Stimulated activated CD4-positive, alpha-beta T cell treated with anti-CD3 and anti-CD28 coated beads, TNF-alpha, amount 100 ng/mL, for 24 hours (primary cell): ENCODE results near the gene SLC9A3.
"Not testable (repeated sequence)": the region's sequence is repeated elsewhere in the genome, so short reads cannot be mapped to it uniquely, and the experiment has no call there.

ENCODE experiments used
- DNase-seq, 3 experiments: peaks; one replicate each; pipeline ENCODE4 v3.0.0-alpha.2; 2020; ENCODE audit warnings: low read depth in 3 of 3

Gene SLC9A3

DNA sequence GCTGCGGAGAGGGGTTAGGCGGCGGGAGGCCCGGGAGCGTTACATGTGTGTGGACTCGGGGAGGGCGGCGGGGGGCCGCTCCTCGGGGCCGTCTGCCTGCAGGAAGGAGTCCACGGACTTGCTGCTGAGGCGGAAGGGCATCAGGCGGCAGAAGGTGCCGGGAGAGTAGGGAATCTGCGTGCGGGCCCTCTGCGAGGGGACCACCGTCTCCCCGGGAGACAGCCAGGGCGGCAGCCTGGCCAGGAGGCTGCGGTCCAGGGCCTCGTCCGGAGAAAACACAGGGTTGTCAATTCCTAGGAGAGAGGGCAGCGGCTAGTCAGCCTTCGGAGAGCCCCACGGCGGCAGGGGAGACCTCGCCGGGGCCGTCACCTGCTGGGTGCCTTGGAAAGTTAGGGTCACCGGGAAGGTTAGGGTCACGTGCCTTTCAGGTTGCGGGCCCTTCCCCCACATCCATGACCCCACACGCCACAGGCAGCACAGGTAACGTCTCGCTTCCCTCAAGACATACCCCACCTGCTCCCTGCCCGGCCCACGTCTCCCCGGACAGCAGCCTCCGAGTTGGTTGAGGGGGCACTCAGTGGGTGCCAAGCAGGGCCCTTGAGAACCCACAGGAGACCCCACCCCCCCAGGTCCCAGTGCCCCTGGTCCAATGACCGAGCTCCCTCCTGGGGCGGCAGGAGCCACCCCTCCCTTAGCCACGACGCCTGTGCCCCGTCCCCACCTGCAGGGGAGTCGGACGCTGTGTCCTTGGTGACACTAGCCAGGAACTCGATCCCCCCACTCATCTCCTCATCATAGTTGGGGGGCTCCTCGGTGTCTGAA is 49.2 kb downstream of the SLC9A3 start:
- no peak for DNase-seq

DNA sequence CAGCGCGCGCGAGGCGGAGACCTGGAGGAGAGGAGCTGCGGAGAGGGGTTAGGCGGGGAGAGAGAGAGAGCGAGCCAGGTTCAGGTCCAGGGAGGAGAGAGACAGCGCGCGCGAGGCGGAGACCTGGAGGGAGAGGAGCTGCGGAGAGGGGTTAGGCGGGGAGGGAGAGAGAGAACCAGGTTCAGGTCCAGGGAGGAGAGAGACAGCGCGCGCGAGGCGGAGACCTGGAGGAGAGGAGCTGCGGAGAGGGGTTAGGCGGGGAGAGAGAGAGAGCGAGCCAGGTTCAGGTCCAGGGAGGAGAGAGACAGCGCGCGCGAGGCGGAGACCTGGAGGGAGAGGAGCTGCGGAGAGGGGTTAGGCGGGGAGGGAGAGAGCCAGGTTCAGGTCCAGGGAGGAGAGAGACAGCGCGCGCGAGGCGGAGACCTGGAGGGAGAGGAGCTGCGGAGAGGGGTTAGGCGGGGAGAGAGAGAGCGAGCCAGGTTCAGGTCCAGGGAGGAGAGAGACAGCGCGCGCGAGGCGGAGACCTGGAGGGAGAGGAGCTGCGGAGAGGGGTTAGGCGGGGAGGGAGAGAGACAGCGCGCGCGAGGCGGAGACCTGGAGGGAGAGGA is 49.9 kb downstream of the SLC9A3 start:
- DNase-seq = not testable (repeated sequence)

DNA sequence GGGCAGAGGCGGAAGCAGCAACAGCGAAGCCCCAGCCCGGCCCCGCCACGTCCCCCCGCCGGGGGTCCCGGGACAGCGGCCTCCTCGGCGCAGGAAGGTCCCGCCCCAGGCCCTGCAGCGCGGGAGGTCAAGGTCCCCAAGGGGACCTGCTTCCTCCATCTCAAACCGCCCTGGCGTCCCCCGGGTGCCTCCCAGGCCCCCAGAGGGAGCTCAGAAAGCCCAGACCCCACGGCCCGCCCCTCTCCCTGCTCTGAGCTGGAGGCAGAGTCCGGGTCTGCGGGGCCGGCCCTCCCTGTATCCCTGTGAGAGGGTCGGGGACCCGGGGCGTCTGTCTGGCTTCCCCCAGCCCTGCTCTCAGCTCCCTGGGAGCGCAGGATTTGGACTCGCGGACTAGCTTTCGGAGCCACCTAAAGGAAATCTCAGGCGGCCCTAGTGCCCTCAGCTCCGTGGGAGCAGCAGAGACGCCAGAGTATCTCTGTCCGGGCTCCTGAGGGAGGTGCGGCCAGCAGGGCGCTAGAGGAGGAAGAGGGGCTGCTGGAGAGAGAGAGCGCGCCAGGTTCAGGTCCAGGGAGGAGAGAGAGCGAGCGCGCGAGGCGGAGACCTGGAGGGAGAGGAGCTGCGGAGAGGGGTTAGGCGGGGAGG is 50.6 kb downstream of the SLC9A3 start:
- peak in 1 of 3 experiments; percentile 32 for DNase-seq

DNA sequence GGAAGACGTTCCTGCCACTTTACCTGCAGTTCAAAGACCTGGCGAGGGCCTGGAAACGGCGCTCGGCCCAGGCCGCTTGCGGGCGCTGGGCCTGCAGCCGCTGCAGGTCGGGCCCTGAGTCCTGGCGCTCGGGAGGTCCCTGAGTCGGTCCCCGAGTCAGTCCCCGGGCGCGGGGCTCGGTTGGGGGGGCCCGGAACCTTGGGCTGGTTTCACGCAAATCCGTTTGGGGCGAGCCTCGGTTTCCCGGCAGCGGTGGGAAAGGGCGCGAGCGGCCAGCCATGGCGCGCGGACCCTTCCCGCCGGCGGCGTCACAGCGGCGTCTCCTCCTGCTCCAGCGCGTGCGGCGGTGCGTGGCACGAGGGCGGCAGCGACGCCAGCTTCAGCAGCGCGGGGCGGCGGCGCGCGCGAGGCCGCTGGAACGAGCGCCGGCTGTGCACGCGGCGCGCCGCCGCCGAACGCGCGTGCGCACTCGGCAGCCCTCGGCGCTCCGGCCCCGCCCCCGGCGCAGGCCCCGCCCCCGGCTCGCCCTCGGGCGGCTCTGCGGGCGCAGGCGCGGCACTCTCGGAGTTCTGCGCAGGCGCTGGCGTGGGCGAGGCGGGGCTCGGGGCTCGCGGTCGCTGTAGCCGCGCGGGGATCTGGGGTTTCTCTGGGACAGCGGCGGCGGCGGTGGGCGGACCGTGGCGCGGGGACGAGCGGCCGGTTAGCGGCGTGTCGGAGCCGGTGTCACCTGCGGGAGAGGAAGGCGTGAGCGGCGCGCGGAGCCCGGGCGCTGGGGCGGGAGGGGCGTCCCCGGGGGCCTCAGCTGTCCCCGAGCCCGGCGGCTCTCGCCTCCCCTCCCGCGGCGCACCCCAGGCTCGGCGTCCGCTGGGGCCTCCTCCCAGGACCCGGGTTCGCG is 51.3 kb downstream of the SLC9A3 start:
- peak; percentile 77 to 88 (median 86) for DNase-seq

DNA sequence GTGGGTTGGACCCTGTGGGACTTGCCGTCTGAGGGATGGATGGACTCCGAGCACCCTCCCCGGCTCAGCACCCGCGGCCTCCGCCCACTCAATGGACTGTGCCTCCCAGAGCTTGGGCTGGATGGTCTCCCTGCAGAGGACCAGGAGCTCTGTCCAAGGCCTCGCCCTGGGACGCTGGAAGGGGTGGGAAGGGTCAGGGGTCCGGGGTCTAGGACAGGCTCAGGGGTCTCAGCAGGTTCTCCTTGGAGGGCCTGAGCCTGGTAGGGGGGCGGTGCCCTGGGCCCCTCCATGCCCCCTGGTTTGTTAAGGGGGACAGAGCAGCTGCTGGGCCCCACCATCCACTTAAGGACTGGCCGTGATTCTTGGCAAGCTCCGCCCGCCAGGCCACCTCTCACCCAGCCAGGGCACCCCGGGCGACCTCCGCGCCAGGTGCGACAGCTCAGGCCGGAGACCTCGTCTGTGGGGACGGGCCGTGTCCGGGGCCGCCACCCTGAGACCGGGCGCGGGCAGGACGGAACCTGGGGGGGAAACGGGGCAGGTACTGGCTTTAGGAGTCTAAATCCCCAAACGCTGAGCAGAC is 52.1 kb downstream of the SLC9A3 start:
- no peak for DNase-seq

DNA sequence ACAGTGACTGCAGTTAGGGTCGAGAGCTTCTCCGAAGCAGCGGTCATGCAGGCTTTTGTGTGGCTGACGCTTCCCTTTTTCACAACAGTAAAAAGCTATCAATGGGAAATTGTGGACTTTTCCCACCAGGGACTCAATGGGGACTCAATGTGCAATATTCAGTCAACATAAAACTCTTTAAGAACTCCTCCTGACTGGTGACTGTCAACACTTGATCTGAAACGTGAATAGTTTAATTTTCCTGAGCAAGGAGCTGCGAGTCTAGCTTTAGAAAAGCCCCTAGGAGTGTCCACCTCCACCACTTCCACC is 52.5 kb downstream of the SLC9A3 start:
- DNase-seq = no peak

DNA sequence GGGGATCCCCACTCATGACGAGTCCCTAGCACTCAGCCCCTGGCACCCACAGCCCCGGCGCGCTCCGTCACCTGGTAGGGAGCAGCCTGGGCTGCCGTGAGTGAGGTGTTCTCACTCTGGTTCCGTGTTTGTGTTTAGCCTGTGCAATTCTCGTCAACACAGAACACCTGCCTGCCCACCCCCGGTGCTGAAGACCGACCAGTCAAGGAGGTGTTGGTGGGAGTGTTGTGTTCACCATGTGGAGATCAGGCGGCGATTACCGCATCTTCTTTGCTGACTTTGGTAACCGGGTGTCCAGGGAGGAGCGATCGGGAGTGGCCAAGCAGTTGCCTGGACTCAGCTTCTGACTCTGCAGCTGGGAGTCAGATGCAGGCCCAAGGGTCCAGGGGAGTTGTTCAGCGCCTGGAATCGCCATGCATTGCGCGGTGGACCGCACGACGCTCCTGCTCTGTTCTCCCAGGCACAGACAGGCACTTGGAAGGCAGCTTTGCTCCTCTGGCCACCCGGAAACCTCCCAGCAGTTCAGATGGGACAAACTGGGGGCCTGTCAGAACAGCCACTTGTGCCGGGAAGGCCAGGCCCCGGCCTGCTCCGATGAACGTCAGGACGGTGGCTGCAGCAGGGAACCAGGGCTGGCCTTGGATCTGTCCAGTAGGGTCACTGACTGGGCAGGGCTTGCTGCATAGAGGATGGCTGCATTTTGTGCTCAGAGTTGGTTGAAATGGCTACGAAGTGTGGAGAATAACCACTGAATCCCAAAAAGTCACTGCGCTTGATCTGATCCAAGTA is 53.1 kb downstream of the SLC9A3 start:
- DNase-seq = no peak

DNA sequence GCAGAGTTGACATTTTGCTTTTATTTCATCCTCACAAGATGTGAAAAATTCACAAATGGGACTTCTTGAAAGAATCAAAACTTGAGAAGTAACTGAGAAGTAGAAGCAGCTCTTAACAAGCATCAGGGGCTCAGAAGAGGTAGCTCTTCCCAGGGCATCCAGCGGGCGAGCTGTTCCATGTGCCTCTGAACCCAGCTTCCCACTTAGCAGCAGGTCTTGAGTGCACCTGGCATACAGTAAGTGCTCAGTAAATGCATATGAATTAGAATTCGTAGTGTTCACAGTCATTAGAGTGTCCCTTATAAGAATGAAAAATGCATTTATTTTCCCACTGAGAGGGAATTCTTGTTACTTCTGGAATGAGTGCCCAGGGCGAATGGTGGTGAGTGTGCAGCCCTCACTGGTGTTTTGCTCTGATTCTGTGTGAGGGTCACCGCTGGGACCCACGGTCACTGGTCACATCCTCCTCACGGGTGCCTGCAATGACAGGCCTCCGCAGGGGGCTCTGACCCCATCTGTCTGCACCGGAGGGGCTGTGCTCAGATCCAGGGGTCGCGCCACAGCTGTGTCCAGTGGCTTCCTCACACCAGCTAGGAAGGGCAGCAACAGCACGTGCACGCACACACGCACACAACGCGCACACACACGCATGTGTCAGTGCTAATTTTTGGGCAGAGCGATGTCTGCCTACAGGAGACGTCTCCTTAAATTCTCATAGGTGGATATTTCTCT is 54.3 kb downstream of the SLC9A3 start:
- DNase-seq = no peak

DNA sequence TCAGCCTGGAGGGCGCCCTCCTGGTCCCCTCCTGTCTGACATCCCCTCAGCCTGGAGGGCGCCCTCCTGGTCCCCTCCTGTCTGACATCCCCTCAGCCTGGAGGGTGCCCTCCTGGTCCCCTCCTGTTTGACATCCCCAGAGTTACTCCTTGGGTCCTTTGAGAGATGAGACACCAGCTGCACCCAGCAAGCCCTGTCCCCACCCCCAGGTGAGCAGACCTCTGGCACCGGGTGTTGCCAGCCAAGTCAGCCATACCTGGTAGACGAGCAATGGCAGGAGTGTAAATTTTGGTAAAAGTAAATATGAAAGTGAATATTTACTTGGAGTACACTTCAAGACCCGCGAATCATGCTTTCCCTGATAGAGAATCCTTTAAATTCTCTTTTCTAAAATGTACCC is 55.8 kb downstream of the SLC9A3 start:
- DNase-seq = no peak

DNA sequence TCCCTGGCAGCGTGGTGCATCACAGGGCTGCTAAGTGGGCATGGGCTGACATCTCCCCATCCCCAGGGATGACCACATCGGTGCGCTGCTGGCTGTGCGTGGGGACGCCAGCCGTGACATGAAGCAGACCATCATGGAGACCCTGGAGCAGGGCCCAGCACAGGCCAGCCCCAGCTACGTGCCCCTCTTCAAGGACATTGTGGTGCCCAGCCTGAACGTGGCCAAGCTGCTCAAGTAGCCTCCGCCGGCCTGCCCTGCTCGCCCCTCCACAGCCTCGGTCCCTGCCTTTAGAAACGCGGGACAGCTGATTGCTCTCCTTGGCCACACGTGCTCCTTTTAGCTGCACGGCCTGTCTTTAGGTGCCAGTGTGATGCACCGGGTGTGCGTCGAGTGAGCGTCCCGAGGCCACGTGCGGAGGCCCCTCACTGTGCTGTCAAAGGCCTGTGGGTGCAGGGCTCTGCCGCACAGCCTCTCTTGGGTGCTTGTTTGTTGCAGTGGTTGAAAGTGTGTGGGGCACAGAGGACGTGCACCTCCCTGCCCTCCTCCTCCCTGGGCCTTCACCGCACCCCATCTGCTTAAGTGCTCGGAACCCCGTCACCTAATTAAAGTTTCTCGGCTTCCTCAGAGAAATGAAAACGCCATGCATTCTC is 57.5 kb downstream of the SLC9A3 start:
- DNase-seq = no peak

DNA sequence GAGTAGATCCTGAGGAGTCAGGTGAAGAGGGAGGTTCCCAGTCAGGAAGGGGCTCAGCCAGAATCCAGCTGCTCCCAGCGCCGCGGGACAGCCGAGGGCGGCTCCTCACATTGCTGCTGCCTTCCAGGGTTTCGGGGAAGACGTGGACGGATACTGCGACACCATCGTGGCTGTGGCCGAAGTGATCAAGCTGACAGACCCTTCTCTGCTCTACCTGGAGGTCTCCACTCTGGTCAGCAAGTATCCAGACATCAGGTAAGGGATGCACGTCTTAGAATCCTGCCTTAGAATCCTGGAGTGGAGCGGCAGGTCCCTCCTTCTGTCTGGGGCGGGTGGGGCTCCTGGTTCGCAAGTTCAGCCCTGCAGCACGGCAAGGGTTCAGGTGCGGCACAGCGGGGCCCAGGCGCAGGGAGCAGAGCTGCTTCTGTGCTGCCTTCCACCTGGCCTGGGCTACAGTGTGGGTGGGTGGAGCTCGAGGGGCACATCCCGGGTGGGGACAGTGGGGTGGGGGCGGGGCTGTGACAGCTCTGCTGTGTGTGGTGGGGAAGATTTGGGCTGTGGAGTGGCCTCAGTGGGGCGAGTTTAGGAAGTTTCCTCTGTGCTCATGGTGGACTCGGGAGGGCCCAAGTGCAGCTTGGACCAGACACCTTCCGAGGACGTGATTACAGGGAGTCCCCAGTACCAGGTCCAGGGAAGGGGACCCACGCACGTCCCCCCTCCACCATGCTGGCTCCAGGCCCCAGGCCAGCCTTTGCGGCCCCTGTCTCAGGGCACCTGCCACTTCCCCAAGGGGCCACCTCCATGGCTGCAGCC is 58.5 kb downstream of the SLC9A3 start:
- no peak for DNase-seq

DNA sequence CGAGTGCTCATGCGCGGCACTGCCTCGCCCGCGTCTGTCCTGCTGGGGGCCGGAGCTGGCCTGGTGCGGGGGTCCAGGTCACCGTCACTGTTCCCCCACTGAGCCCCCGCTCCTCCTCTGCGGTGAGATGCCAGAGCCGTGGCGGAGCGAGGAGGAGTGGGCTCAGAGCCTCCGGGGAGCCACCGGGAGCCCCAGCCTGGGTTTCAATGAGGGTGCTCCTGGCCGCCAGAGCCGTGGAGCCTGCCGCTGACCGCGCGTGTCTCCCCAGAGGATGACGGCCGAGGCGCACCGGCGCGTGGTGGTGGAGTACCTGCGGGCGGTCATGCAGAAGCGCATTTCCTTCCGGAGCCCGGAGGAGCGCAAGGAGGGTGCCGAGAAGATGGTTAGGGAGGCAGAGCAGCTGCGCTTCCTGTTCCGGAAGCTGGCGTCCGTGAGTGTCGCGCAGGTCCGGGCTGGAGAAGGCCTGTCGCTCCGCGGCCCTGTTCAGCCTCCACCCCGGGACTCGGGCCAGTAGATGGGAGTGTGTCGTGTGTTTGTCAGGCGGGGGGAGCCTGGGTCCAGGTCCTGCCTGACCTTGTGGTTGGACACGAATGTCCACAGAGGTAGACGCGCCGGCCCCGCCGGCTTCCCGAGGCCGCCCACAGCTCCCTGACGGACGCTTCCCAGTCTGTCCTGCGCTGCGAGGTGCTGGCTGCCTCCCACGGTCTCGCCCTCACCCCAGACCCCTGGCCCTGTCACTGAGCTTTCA is 59.2 kb downstream of the SLC9A3 start:
- DNase-seq = no peak

DNA sequence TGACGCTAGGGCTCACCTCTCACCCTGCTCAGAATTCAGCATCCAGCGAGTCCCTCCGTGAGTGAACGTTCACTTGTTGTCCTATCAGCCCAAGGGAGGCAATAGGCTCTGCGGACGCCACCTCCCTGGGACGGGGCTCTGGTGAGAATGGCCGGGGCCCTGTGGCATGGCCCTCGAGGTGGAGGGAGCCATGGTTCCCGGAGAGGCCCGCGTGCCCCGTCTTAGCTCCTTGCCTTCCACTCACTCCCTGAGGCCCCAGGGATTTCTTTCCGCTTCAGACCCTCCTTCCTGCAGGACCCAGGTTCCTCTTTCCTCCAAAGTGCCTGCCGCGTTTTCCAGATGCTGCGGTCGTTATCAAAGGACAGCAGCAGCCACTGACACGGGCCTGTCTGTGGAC is 59.8 kb downstream of the SLC9A3 start:
- no peak for DNase-seq

DNA sequence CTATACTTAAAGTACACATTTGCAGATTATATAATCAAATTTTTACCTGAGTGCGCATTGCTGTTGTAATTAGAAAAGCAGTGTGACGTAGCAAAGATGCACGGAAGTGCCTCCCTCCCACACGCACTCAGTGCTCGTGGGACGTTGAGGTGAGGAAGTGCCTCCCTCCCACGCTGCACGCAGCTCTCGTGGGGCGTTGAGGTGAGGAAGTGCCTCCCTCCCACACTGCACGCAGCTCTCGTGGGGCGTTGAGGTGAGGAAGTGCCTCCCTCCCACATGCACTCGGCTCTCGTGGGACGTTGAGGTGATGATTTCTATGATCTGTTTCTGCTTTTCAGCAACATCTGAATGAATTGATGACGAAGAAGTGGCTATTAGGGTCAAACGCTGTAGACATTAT is 60.3 kb downstream of the SLC9A3 start:
- DNase-seq = peak; percentile 37 to 66 (median 62)

DNA sequence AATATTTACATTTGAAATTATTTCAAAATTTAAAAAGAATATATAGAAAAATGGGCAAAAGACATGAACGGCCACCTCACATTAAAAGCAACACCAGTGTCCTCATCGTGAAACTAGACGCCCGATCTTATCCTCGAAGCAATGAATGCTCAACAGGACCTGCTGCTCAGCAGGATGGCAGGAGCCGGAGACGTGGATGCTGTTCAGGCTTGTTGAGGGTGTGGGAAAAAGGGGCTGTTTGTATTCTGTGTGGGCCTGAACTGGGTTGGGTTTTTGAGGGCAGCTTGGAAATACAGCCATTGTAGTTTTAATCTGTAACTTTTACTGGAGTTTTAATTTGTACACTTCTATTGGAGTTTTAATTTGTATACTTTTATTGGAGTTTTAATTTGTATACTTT is 60.9 kb downstream of the SLC9A3 start:
- no peak for DNase-seq

DNA sequence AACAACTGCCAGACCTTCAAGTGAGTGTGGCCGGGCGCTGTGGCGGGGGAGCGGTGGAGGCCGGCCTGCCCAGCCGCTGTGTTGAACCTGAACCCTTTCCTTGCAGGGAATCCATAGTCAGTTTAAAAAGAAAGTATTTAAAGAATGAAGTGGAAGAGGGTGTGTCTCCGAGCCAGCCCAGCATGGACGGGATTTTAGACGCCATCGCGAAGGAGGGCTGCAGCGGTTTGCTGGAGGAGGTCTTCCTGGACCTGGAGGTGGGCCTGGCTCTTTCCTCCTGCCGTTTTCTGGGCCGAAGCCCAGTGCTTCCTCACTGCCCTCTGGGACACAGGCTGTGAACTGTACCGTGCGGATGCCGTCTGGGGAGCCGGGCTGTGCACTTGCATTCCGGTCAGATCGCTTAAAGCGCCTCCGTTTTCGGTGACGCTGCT is 62.2 kb downstream of the SLC9A3 start:
- DNase-seq = no peak

DNA sequence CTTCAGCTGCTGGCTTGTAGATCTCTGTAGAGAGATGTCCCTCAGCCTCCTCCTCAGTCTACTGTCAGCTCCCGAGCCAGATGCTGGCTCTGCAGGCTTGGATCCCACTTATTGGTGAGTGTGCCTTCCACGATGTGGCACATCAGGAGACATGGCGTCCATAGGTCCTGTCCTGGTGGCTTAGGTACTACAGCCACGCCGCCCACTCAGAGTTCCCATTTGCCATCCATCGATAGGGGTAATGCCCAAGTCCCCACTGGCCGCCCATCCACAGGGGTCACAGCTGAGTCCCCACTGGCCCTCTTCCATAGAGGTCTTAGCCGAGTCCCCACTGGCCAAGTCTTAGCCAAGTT is 64.0 kb downstream of the SLC9A3 start:
- no peak for DNase-seq

DNA sequence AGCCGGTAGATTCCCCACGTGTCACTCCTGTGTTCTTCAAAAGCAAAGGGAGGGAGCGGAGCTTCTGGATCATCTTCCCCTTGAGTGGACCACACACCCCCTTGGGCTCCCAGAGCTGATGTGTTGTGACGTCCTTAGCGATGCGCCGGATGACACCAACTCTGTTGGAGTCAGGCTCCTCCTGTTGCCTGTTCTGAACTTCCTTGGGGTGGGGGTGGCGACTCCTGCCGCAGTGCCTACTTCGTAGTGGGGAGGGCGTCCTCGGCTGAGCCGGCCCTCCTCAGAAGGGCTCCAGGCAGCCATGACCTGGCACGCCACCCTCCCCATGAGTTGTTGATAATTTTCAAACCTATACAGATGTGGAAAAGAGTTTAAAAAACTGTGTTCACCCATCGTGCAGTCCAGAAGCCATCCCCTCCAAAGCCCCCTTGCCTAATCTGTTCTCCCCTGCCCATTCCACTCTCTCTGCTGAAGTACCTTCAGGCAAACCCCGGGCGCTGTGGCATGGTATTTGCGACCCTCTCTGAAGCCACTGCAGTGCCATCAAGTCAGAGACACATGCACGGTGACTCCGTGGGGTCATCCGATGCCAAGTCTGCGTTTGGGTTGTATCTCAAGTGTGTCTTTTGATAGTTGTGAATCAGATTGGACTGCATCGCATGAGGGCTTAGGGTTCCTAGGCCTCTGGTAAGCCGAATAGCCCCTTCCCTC is 64.5 kb downstream of the SLC9A3 start:
- no peak for DNase-seq
